OCI-LY1 (cell line): ENCODE results near the gene NDUFAF3.

Experiments
- H2AFZ ChIP-seq: fragments of 200-600 bp; sonication (generic), shearing (Covaris generic); 2 replicates; pipeline ENCODE4 v1.6.0; 2014; ENCODE audit warnings: antibody characterized with exemption, mild to moderate bottlenecking, low read length
- H3F3A ChIP-seq: fragments of 200-600 bp; sonication (generic), shearing (Covaris generic); 2 replicates; pipeline ENCODE4 v1.6.0; 2014; ENCODE audit warnings: mild to moderate bottlenecking, antibody characterized with exemption, low read length, moderate library complexity; ENCODE audit not compliant: insufficient read depth
- H3K27ac ChIP-seq: fragments of 200-600 bp; sonication (generic); 2 replicates; pipeline ENCODE4 v1.5.1; 2014; ENCODE audit warnings: low read length, mixed run types, mild to moderate bottlenecking, low read depth; ENCODE audit not compliant: poor library complexity, severe bottlenecking
- H3K27me3 ChIP-seq: fragments of 200-600 bp; sonication (generic); 2 replicates; pipeline ENCODE4 v1.6.0; 2014; ENCODE audit warnings: antibody characterized with exemption, mild to moderate bottlenecking, low read length, moderate library complexity; ENCODE audit not compliant: insufficient read depth
- H3K36me3 ChIP-seq: fragments of 200-600 bp; sonication (generic); 2 replicates; pipeline ENCODE4 v1.6.1; 2014; ENCODE audit warnings: mild to moderate bottlenecking, antibody characterized with exemption, low read length, moderate library complexity, mixed read lengths; ENCODE audit not compliant: insufficient read depth
- H3K4me1 ChIP-seq: fragments of 200-600 bp; sonication (generic); 2 replicates; pipeline ENCODE4 v1.5.1; 2014; ENCODE audit warnings: mild to moderate bottlenecking, low read length, moderate library complexity; ENCODE audit not compliant: insufficient read depth, severe bottlenecking
- H3K4me2 ChIP-seq: fragments of 200-600 bp; sonication (generic), shearing (Covaris generic); 2 replicates; pipeline ENCODE4 v1.6.1; 2014; ENCODE audit warnings: low read length
- H3K4me3 ChIP-seq: fragments of 200-600 bp; sonication (generic); 2 replicates; pipeline ENCODE4 v1.5.1; 2014; ENCODE audit warnings: low read length, low read depth, mild to moderate bottlenecking, mixed read lengths; ENCODE audit not compliant: poor library complexity, severe bottlenecking
- H3K79me2 ChIP-seq: fragments of 200-600 bp; shearing (Covaris generic); 2 replicates; pipeline ENCODE4 v1.6.1; 2016; ENCODE audit warnings: mixed run types, low read length, mixed read lengths; ENCODE audit not compliant: insufficient read depth
- H3K9ac ChIP-seq: fragments of 200-600 bp; sonication (generic), shearing (Covaris generic); 2 replicates; pipeline ENCODE4 v1.6.1; 2014; ENCODE audit warnings: mild to moderate bottlenecking, low read length, mixed read lengths
- H3K9me2 ChIP-seq: fragments of 200-600 bp; sonication (generic), shearing (Covaris generic); 2 replicates; pipeline ENCODE4 v1.6.1; 2014; ENCODE audit warnings: low read depth, mild to moderate bottlenecking, low read length, mixed read lengths
- H3K9me3 ChIP-seq: fragments of 200-600 bp; shearing (Covaris generic); 2 replicates; pipeline ENCODE4 v1.6.1; 2014; ENCODE audit warnings: low read length, mixed read lengths
- H4K20me1 ChIP-seq: fragments of 200-600 bp; sonication (generic), shearing (Covaris generic); 2 replicates; pipeline ENCODE4 v1.6.0; 2016; ENCODE audit warnings: mild to moderate bottlenecking, low read length; ENCODE audit not compliant: insufficient read depth
- CTCF ChIP-seq: fragments of 200-600 bp; sonication (generic), shearing (Covaris generic); IDR thresholded peaks from 2 replicates; pipeline ENCODE4 v1.5.1; 2017; ENCODE audit warnings: mild to moderate bottlenecking, antibody characterized with exemption, low read length, moderate library complexity, mixed read lengths
- EZH2 ChIP-seq: fragments of 200-600 bp; sonication (generic), shearing (Covaris generic); IDR thresholded peaks from 2 replicates; pipeline ENCODE4 v1.8.0; 2017; ENCODE audit warnings: borderline replicate concordance, mixed run types, mild to moderate bottlenecking, antibody characterized with exemption, low read length, moderate library complexity, mixed read lengths

Gene NDUFAF3

GRCh38 chr3:49013113-49013737, 8.7 kb upstream of the NDUFAF3 start:
- peaks cover 16% of the 10 kb centered on the region for H3K4me1 ChIP-seq
- no peak overlapping the region for H3K4me3 ChIP-seq
- no peaks in the 10 kb centered on the region for H3K9me2 ChIP-seq
- no peak overlapping the region for H3K4me2 ChIP-seq
- H3K27ac ChIP-seq: no peak overlapping the region
- H3K36me3 ChIP-seq: peaks cover 47% of the 10 kb centered on the region
- H3K9me3 ChIP-seq: no peaks in the 10 kb centered on the region
- TF ChIP-seq CTCF (no peak), EZH2 (no peak)
- H3K79me2 ChIP-seq: no peaks in the 10 kb centered on the region
- no peaks in the 10 kb centered on the region for H4K20me1 ChIP-seq
- H3K9ac ChIP-seq: no peak overlapping the region
- H2AFZ ChIP-seq: no peak overlapping the region
- H3K27me3 ChIP-seq: no peaks in the 10 kb centered on the region
- 0 out of 2 replicates have a peak, but pooled peaks cover 8% of the 10 kb centered on the region for H3F3A ChIP-seq

GRCh38 chr3:49013738-49014660, 7.9 kb upstream of the NDUFAF3 start:
- H3K27ac ChIP-seq: no peak overlapping the region
- H2AFZ ChIP-seq: no peak overlapping the region
- no peaks in the 10 kb centered on the region for H3K9me3 ChIP-seq
- no peak overlapping the region for H3K4me3 ChIP-seq
- H4K20me1 ChIP-seq: no peaks in the 10 kb centered on the region
- H3K36me3 ChIP-seq: peaks cover 47% of the 10 kb centered on the region
- no peak overlapping the region for H3K4me2 ChIP-seq
- no peaks in the 10 kb centered on the region for H3K79me2 ChIP-seq
- no peaks in the 10 kb centered on the region for H3K27me3 ChIP-seq
- no peaks in the 10 kb centered on the region for H3K9me2 ChIP-seq
- no peak overlapping the region for H3K9ac ChIP-seq
- 0 out of 2 replicates have a peak, but pooled peaks cover 8% of the 10 kb centered on the region for H3F3A ChIP-seq
- TF ChIP-seq CTCF (peak; percentile 79), EZH2 (no peak)
- H3K4me1 ChIP-seq: peaks cover 15% of the 10 kb centered on the region

GRCh38 chr3:49015072-49015471, 6.8 kb upstream of the NDUFAF3 start:
- peaks cover 47% of the 10 kb centered on the region for H3K36me3 ChIP-seq
- peaks cover 25% of the 10 kb centered on the region for H3K4me1 ChIP-seq
- no peak overlapping the region for H3K9ac ChIP-seq
- peaks cover 6% of the 10 kb centered on the region; the same call in 1 of the 2 replicates for H3K79me2 ChIP-seq
- H3K9me2 ChIP-seq: no peaks in the 10 kb centered on the region
- no peak overlapping the region for H3K27ac ChIP-seq
- H3K4me3 ChIP-seq: no peak overlapping the region
- TF ChIP-seq EZH2 (no peak), CTCF (no peak)
- H2AFZ ChIP-seq: no peak overlapping the region
- 0 out of 2 replicates have a peak, but pooled peaks cover 8% of the 10 kb centered on the region for H3F3A ChIP-seq
- H3K9me3 ChIP-seq: no peaks in the 10 kb centered on the region
- no peaks in the 10 kb centered on the region for H4K20me1 ChIP-seq
- no peak overlapping the region for H3K4me2 ChIP-seq
- H3K27me3 ChIP-seq: no peaks in the 10 kb centered on the region
